HG03432 (cell line): ENCODE measurements around the gene METRN.

Source experiments
- ATAC-seq: cut with Tn5 transposase; IDR thresholded peaks from one replicate; pipeline ENCODE4 v1.9.1; 2021; ENCODE audit warnings: mild to moderate bottlenecking, moderate library complexity; ENCODE audit not compliant: unreplicated experiment

The METRN gene

DNA sequence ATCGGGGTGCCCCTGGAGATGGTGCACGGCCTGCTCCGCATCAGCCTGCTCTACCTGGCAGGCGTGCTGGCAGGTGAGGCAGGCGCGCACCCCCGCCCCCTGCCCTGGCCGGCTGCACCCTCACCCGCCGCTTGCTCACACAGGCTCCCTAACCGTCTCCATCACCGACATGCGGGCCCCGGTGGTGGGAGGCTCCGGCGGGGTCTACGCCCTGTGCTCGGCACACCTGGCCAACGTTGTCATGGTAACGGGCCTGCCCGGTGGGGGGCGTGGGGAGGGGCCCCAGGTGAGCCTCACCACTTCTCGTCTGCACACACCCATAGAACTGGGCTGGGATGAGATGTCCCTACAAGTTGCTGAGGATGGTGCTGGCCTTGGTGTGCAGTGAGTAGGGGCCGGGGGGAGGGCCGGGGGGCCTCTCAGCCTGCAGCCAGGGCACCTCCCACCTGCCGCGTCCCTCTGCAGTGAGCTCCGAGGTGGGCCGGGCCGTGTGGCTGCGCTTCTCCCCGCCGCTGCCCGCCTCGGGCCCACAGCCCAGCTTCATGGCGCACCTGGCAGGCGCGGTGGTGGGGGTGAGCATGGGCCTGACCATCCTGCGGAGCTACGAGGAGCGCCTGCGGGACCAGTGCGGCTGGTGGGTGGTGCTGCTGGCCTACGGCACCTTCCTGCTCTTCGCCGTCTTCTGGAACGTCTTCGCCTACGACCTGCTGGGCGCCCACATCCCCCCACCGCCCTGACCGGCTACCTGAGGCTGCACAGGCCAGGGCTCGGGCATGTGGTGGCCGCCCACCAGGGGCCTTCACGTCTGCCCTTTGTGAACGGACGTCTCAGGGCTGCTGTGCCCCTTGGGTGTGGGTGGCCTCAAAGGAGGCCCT, 37.4 kb upstream of the METRN start:
- no peak for ATAC-seq

DNA sequence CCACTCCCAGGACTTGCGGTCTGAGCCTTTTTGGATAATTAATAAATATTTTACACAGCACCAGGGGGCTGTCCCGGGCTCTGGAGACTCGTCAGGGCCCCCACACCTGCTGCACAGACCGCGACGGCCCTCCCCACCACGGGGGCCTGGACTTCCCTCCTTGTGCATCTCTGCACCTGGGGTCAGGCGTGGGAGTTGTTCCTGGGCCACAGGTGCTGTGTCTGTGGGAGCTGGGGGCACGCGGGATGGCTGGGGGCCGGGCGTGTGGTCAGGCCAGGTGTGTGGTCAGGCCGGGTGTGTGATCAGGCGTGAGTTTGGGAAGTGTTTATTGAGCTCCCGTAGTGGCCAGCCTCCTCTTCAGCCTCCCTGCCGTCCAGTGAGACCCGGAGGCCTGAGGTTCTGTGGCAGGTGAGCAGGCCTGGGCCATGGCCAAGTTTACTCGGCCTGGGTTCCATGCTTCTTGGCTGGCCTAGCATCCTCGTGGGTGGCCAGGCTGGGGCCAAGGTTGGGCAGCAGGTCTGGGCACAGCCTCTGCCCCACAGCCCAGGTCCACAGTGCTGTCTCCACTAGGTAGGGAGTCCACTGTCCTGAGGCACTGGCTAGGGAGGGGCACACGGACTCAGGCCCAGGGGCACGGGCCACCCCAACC, 36.6 kb upstream of the METRN start:
- ATAC-seq, result no peak

DNA sequence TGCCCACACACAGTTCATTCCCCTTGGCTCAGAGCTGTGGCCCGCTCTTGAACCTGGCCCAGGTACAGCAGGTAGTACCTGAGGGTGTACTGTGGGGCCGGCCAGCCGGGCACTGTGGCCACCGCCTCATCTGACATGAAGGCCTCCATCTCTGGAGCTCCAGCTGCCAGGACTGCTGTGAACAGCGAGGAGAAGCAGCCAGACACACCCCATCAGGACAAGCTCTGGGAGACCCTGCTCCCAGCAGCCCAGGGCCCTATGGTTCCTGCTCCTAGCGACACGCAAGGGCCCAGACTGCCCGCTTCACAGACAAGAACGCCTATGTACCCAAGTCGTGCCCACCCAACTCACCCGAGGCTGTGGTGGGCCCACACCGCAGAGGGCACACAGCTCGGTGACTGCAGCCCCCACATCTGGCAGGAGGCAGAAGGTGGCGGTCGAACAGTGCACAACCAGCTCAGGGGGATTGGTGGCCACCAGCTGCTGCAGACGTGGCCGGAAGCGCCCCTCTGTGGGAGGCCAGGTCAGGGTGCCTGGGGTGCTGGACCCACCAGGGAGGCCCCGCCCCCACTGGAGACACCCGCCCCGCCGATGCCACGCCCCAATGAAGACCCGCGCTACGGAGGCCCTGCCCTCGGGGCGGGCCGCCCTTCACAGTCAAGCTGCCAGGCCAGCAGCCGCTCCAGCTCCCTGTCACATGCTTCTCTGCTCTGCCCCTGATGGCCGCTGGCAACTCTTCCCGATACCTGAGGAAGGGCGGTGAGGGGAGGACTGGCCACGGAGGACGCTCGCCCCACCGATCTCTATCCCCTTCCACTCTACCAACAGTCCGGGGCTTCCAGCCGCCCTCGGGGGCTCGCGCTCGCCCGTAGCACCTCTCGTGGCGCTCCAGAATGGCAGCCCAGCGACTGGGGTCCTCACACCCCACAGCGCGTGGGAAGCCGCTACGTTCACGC, 35.8 kb upstream of the METRN start:
- peak; percentile 7 for ATAC-seq

DNA sequence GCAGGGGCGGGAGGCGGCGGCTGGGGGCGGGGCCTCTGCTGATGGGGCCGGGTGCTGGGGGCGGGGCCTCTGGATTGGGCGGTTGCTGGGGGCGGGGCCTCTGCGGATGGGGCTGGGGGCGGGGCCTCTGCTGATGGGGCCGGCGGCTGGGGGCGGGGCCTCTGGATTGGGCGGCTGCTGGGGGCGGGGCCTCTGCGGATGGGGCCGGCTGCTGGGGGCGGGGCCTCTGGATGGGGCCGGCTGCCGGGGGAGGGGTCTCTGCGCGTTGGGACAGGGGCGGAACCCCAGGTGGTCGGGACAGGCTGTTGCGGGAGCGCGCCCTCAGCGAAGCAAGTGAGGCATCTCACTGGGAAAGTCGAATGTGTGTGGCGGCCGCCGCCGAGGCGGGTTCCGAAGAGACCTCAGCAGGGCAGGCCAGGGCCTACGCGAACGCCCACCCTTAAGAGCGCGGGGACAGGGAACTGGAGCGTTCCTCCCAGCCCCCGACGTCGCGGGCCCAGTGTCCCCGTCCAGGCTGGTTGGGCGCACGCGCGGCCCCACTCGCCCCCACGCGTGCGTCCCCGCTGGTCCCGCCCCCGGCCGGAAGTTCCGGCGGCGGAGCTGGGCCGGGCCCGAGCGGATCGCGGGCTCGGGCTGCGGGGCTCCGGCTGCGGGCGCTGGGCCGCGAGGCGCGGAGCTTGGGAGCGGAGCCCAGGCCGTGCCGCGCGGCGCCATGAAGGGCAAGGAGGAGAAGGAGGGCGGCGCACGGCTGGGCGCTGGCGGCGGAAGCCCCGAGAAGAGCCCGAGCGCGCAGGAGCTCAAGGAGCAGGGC, 34.9 kb upstream of the METRN start, which contains the start of gene STUB1:
Gene STUB1 (plus strand): TSS at position 597 of the 811 bp plus-strand sequence. CDS start 116 bp downstream, at position 713.
- peak; percentile 40 for ATAC-seq

DNA sequence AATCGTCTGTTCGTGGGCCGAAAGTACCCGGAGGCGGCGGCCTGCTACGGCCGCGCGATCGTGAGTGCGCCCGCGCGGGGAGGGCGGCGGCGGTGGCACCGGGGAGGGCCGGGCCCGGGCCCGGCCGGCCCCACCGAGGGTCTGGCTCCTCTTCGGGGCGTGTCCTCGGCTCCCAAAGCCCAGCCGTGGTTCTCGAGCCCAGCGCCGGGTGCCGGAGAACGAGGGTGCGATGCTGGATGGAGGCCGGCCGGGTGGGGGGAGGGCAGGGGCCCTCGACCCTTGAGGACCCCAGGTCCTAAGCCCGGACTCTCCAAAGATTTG, 34.3 kb upstream of the METRN start:
- peak; percentile 1 for ATAC-seq

DNA sequence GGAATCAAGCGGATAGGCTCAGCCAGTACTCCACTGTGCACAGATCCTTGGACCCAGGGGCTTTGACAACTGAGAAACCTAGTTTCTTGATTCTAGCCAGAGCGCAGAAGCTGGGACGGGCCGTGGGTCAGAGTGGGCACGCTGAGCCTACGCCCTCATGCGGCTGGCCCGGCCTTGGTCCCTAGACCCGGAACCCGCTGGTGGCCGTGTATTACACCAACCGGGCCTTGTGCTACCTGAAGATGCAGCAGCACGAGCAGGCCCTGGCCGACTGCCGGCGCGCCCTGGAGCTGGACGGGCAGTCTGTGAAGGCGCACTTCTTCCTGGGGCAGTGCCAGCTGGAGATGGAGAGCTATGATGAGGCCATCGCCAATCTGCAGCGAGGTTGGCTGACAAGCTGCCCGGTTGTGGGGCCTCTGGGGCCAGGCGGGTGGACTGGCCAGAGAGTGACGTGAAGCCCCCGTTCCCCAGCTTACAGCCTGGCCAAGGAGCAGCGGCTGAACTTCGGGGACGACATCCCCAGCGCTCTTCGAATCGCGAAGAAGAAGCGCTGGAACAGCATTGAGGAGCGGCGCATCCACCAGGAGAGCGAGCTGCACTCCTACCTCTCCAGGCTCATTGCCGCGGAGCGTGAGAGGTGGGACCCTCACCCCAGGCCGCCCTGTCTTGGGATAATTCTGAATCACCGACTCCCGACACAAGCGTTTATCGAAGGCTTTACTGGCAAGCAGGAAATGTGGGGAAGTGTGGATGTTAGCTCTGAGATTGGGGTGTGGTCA, 33.8 kb upstream of the METRN start:
- no peak for ATAC-seq

DNA sequence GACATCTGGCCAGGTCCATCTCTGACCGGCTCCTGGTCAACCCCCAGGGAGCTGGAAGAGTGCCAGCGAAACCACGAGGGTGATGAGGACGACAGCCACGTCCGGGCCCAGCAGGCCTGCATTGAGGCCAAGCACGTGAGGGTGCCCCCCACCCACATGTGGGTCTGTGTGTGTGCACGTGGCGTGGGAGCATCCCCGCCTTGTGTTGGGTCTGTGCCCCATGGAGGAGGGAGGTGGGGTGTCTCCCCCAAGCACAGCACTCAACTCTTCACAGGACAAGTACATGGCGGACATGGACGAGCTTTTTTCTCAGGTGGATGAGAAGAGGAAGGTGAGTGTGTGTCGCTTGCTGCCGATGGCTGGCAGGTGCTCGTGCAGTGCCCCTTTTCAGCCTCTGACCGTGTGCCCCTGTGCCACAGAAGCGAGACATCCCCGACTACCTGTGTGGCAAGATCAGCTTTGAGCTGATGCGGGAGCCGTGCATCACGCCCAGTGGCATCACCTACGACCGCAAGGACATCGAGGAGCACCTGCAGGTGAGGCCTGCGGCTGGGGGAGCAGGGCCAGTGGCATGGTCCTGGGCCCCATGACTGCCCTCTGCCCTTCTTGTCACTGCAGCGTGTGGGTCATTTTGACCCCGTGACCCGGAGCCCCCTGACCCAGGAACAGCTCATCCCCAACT, 33.0 kb upstream of the METRN start:
- no peak for ATAC-seq

DNA sequence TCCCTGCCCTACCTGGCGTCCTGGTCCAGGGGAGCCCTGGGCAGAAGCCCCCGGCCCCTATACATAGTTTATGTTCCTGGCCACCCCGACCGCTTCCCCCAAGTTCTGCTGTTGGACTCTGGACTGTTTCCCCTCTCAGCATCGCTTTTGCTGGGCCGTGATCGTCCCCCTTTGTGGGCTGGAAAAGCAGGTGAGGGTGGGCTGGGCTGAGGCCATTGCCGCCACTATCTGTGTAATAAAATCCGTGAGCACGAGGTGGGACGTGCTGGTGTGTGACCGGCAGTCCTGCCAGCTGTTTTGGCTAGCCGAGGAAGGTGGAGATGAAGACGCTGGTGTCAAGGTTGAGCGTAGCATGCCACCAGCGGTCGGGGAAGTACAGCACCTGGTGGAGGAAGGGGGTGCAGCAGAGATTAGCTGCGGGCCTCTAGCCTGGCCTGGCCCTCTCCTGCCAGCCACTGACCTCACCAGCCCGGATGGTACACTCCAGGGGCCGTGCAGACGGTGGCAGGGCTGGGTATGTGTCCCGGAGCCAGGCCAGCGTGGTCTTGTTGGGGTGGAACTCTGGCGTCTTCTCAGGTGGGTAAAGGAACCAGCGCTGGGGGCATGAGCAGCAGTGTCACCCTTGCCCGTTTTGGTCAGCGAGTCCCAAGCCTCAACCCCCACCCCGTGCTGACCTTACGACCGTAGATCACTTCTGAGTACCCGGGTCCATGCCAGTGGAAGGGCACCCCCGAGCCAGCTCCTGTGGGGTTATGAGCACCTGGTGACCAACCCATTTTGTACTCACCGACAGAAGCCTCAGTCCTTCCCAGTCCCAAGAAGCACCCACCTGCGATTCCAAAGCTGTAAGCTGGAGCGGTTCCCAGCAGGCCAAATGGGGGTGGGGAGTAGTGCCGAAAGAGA, 32.2 kb upstream of the METRN start:
- no peak for ATAC-seq

DNA sequence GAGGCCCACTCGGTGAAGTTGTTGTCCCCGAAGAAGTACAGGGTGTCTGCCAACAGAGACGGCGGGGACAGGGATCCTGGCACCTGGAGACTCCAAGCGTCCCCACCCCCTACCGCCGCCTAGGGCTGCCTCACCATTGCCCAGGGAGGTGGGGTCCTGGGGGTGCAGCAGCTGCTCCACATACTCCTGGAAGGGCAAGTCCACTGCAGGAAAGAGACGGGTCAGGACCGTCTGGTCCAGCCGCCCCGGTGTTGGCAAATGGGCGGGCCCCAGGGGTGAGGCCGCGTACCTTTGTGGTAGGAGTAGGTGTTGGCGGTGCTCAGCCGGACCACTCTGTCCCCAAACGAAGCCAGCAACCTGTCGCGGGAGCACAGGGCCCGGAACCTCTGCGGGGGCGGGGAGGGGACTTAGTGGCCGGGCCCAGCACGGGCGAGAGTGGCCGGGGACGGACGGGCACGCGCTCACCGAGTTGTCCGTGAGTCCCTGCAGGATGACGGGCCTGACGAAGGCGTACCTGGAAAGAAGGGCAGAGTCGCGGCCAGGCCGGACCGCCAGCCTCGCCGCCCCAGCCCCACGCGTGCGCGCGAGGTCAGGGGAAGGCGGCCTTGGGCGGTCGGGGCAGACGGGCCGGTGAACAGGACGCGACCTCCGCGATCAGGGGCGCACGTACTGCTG, 31.4 kb upstream of the METRN start:
- ATAC-seq, result no peak

DNA sequence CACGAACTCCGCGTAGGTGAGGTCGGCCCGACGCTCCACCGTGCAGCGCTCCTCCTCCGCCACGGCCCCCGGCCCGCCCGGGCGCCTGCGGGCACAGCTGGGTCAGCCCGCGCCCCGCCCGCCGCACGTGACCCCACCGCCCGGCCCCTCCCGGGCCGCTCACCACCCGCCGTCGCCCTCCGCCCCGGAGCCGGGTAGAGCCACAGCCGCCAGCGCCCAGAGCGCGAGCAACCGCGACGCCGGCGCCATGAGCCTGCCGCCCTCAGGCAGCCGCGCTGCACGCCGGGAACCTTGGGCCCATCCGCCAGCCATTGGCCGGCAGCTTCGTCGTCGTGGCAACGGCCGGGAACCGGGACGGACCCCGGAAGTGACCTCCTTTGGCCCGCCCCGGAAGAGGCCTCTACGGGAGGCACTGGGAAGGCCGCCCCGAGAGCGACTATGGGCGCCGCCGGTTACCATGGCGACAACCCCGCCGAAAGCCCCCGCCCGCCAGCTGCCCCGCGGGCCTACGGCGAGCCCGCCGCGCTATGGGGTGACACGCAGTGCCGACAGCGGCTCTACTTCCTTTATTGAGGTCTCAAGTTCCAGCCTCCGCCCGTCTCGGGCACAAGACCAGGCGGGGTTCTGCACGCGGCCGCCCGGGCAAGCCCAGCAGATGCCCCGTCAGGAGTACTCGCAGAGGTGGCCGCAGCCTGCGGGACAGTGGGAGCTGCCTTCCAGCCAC, 30.7 kb upstream of the METRN start, which contains the start of gene JMJD8:
Gene JMJD8 (minus strand): TSS at position 264 of the 724 bp plus-strand sequence. CDS start 15 bp downstream, at position 249.
- peak; percentile 61 for ATAC-seq

DNA sequence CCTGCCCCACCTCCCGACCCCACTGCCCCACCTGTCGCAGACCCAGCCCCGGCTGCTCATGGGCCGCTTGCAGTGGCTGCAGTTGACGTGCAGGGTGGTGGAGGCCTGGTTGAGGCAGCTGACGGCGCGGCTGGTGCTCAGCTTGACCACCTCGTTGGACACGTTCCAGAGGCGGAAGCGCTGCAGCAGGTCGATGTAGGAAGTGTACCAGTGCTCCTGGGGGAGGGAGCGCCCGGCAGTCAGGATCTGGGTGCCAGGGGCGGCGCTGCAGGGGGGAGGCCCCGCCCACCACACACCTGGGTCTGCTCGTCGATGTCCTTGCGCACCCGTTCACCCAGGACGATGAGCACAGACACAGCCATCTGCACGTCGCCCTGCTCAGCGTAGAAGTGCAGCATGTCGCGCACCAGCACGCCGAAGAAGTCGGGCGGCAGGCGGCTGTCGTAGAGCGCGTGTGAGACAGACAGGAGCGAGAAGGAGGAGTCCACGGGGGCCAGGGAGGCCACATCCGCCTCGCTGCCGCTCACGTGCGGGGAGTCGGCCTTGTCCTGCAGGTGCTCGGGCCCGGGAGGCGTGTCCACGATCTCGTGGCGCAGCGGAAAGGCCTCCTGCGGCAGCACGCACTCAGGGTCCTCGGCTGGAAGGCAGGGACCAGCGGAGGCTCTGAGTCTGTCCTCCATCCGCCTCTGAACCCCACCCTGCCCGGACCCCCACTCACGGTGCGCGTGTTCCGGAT, 29.8 kb upstream of the METRN start:
- no peak for ATAC-seq

DNA sequence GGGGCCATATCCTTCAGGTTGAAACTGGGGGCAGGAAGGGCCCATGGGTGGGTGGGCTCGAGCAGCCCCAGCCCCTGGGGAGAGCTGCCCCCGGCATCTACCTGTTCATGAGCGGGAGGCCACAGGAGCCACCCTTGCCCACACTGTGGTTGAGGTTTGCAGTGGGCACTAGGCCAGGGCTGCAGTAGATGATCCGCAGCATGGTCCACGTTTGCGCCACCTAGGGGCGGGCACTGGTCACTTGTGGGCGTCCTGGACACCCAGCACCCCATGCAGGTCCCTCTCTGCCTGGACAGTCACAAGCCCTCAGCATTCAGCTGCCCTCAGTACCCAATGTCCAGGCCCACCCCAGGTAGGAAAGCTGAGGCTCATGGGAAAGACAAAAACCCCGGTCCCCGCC, 29.0 kb upstream of the METRN start:
- no peak for ATAC-seq

DNA sequence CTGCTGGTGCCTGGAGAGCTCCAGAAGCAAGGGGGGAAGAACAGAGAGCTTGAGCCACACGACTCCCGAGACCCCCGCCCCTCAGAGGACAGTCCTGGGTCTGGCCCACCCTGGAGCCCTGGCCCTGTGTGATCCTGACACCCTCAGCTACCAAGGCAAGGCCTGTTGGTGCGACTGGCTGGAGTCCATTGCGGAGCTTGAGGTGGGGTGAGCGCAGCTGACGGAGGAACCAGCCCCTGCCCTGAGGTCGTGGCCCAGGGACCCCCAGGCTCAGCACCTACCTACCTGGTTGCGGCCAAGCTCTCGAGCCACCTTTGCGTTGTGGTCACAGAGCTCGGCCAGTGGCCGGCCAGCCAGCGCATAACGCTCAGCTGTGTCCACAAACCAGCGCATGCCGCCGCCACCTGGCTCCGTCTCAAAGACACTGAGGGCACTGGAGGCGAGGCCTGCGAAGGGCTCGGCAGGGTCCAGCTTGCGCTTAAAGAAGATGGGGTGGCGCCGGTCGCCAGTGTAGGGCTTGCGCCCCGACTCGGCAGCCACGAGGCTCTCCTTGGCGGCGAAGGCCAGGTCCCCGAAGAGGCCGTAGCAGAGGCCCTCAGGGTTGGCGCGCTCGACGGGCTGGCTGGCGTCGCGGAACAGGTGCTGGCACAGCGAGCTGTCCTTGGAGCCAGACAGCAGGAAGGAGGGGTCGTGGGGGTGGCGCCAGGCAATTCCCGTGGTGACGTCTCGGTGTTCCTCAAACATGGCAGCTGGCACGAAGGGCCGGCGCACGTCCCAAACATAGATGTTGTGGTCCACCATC, 28.3 kb upstream of the METRN start:
- no peak for ATAC-seq

DNA sequence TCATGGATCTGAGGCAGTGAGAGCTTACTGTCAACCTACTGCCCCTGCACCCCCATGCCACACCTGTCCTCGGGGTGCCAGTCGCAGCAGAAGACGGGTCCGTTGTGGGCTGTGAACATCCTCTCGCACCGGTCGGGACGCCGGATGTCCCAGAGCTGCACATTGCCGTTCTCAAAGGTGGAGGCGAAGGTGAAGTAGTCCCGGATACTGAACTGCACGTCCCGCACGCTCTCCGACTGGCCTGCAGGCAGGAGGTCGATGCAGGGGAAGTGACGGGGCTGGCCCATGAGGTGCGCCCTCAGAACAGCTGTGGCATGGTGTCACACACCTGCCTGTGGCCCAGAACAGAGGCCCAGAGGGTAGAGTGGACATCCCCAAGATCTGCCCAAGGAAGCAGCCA, 27.4 kb upstream of the METRN start:
- no peak for ATAC-seq

DNA sequence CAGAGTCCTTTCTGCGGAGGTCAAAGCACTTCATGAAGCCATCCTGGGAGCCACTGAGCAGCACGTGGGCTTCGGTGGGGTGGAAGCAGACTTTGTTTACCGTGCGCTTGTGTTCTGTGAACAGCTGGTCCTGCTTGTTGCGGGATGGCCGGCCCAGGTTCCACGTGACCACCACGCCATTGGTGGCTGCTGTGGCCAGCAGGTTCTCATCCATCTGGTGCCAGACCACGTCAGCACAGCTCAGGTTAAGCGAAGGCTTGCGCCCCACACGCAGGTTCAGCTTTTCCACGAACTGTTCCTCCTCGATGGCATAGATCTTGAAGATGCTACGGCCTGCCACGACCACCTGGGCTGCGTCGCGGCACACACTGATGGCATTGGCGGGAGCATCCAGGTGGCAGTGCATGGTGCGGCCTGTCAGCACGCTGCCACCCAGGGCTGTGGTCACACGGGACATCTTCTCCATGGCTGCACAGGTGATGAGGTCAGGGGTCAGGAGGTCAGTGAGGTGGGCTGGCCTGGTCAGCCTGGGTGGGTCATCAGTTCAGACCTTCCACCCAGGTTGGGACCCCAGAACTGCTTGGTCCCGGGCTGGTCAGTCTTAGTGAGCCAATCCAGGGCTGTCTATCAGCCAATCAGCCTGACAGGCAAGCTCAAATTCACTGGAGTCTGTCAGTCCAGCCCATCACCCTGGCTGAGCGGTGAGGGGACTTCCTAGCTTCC, 25.6 kb upstream of the METRN start:
- ATAC-seq, result no peak
